GM18870 (cell line): ENCODE data around the gene AGAP1.

Experiments
- ATAC-seq: cut with Tn5 transposase; IDR thresholded peaks from one replicate; pipeline ENCODE4 v1.9.1; 2021; ENCODE audit warnings: moderate library complexity; ENCODE audit not compliant: unreplicated experiment

AGAP1 gene

GRCh38 chr2:235726554-235726953 lies 232.7 kb downstream of the AGAP1 start:
- ATAC-seq, result no peak

- no peak for ATAC-seq
Observed at GRCh38 chr2:235727174-235727573, 233.3 kb downstream of the AGAP1 start.

GRCh38 chr2:235727891-235728799 lies 234.3 kb downstream of the AGAP1 start:
- no peak for ATAC-seq

- ATAC-seq, result no peak
Observed at GRCh38 chr2:235728800-235729556, 235.1 kb downstream of the AGAP1 start.

- ATAC-seq, result no peak
Observed at GRCh38 chr2:235729557-235729947, 235.7 kb downstream of the AGAP1 start.

GRCh38 chr2:235730115-235730514 lies 236.3 kb downstream of the AGAP1 start:
- no peak for ATAC-seq

- no peak for ATAC-seq
Observed at GRCh38 chr2:235733761-235734160, 239.9 kb downstream of the AGAP1 start.

GRCh38 chr2:235734168-235734567 lies 240.3 kb downstream of the AGAP1 start:
- ATAC-seq, result no peak

- no peak for ATAC-seq
Observed at GRCh38 chr2:235734688-235735231, 240.9 kb downstream of the AGAP1 start.

- ATAC-seq, result no peak
Observed at GRCh38 chr2:235737396-235737795, 243.6 kb downstream of the AGAP1 start.

GRCh38 chr2:235737840-235738239 lies 244.0 kb downstream of the AGAP1 start:
- ATAC-seq, result no peak

GRCh38 chr2:235739704-235740415 lies 246.0 kb downstream of the AGAP1 start:
- no peak for ATAC-seq

- no peak for ATAC-seq
Observed at GRCh38 chr2:235740821-235741220, 247.0 kb downstream of the AGAP1 start.

- ATAC-seq, result no peak
Observed at GRCh38 chr2:235744161-235744560, 250.3 kb downstream of the AGAP1 start.

GRCh38 chr2:235745597-235745996 lies 251.8 kb downstream of the AGAP1 start:
- no peak for ATAC-seq

GRCh38 chr2:235746257-235746934 lies 252.6 kb downstream of the AGAP1 start:
- ATAC-seq, result no peak

GRCh38 chr2:235747001-235747785 lies 253.3 kb downstream of the AGAP1 start:
- ATAC-seq, result no peak

GRCh38 chr2:235747786-235748091 lies 253.9 kb downstream of the AGAP1 start:
- no peak for ATAC-seq

GRCh38 chr2:235749121-235749770 lies 255.4 kb downstream of the AGAP1 start:
- no peak for ATAC-seq
